Measurements from ENCODE around the gene CEL.
"Not testable (repeated sequence)": the region's sequence is repeated elsewhere in the genome, so short reads cannot be mapped to it uniquely, and the experiment has no call there.

Gene CEL

GRCh38 chr9:133087429-133088145, 25.8 kb downstream of the CEL start:
- no peak for FAIRE-seq

GRCh38 chr9:133088146-133088750, 26.5 kb downstream of the CEL start:
- no peak for FAIRE-seq

GRCh38 chr9:133088756-133089155, 27.0 kb downstream of the CEL start:
- no peak for FAIRE-seq

- no peak for FAIRE-seq
These were observed 27.5 kb downstream of the CEL start for GRCh38 chr9:133089271-133089671.

- FAIRE-seq = no peak
These were observed 28.4 kb downstream of the CEL start for GRCh38 chr9:133090187-133090586.

- FAIRE-seq = no peak
These were observed 29.1 kb downstream of the CEL start for GRCh38 chr9:133090752-133091385.

- not testable (repeated sequence) for FAIRE-seq
These were observed 32.6 kb downstream of the CEL start for GRCh38 chr9:133094351-133094750.

- FAIRE-seq = no peak
These were observed 33.1 kb downstream of the CEL start for GRCh38 chr9:133094842-133095393.

- FAIRE-seq = no peak
These were observed 36.4 kb downstream of the CEL start for GRCh38 chr9:133098104-133098754.

GRCh38 chr9:133098871-133099270, 37.1 kb downstream of the CEL start:
- no peak for FAIRE-seq

- no peak for FAIRE-seq
These were observed 38.1 kb downstream of the CEL start for GRCh38 chr9:133099726-133100505.

GRCh38 chr9:133100506-133101355, 39.0 kb downstream of the CEL start:
- FAIRE-seq = no peak

- no peak for FAIRE-seq
These were observed 39.8 kb downstream of the CEL start for GRCh38 chr9:133101356-133102189.

- FAIRE-seq = no peak
These were observed 40.6 kb downstream of the CEL start for GRCh38 chr9:133102190-133103021.

- FAIRE-seq = no peak
These were observed 41.6 kb downstream of the CEL start for GRCh38 chr9:133103183-133103986.

- FAIRE-seq = no peak
These were observed 42.3 kb downstream of the CEL start for GRCh38 chr9:133103987-133104505.

GRCh38 chr9:133104718-133105460, 43.1 kb downstream of the CEL start:
- no peak for FAIRE-seq

GRCh38 chr9:133105461-133105770, 43.6 kb downstream of the CEL start:
- no peak for FAIRE-seq
